Progenitor cell of endocrine pancreas (in vitro differentiated cells): ENCODE results near the gene GNB2. TPM values are rescaled to one million over a fixed set of nuclear protein-coding genes. Genes with fewer than 3 reads are reported as not detected.

Experiments used
- DNase-seq: peaks from one replicate; pipeline ENCODE4 v3.0.0; 2021; ENCODE audit warnings: low spot score; ENCODE audit not compliant: unreplicated experiment
- H3K27ac Mint-ChIP-seq: 2 replicates; pipeline ENCODE4 v1.8.0; 2021; ENCODE audit warnings: mild to moderate bottlenecking, moderate library complexity, mixed read lengths
- H3K27me3 Mint-ChIP-seq: 2 replicates; pipeline ENCODE4 v1.8.0; 2021; ENCODE audit warnings: mixed read lengths
- H3K36me3 Mint-ChIP-seq: 2 replicates; pipeline ENCODE4 v1.8.0; 2022; ENCODE audit warnings: mixed read lengths; ENCODE audit not compliant: insufficient read depth
- H3K4me1 Mint-ChIP-seq: 2 replicates; pipeline ENCODE4 v1.8.0; 2021; ENCODE audit warnings: low read depth, mixed read lengths
- H3K4me3 Mint-ChIP-seq: 2 replicates; pipeline ENCODE4 v1.8.0; 2021; ENCODE audit warnings: low read depth, mild to moderate bottlenecking, moderate library complexity, mixed read lengths
- H3K9me3 Mint-ChIP-seq: 2 replicates; pipeline ENCODE4 v1.8.0; 2021; ENCODE audit warnings: low read depth, mixed read lengths
- CTCF ChIP-seq: fragments of 200-600 bp; sonication (generic); IDR thresholded peaks from one replicate; pipeline ENCODE4 v1.5.0; 2021; ENCODE audit warnings: antibody characterized with exemption, mild to moderate bottlenecking; ENCODE audit not compliant: unreplicated experiment
- total RNA-seq: library from RNA; stranded (reverse); gene quantifications from 2 replicates; pipeline ENCODE4 v1.2.1, GENCODE V29; 2021

GNB2 gene
- total RNA-seq, 1 donor from 2014 or later, result 167 TPM

DNA sequence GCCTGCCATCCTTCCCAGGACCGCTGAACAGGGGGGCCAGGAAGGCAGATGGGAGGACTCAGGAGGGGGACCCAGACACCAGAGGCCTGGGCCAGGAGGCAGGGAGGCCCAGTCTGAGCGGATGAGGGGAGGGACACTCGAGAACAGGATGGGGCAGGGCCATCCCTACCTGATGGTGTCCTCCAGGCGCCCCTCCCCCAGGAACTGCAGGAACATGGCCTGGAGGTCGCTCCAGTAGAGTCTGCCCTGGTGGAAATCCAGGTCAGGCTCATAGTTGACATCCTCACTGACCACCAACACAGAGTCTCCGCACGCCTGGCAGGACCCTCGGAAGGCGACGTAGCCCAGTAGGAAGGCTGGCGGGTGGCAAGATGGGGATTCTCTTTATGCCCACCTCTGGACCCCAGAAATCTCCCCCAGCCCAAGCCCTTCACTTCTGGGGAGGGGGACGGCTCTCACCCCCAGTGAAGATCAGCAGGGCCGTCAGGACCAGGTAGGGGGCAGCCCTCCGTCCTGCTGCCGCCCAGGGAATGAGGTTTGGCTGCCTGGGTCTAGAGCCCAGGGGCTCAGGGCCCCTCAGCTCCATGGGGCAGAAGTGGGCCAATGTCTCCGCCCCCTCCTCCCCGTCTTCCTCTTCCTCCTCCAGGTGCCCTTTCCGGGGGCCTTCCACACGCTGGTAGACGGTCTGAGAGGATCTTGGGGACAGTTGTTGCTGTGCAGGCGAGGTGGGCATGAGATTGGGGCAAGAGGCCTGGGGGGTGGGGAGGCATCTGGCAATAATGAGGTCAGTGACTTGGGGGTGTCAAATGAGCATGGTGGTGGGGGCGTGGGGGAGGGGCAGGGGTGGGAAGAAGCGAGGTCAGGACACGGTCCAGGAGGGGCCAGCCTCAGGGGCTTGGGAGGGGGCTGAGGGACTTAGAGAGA is 32.8 kb upstream of the GNB2 start:
- no peaks in the 10 kb centered on the region for H3K9me3 Mint-ChIP-seq

DNA sequence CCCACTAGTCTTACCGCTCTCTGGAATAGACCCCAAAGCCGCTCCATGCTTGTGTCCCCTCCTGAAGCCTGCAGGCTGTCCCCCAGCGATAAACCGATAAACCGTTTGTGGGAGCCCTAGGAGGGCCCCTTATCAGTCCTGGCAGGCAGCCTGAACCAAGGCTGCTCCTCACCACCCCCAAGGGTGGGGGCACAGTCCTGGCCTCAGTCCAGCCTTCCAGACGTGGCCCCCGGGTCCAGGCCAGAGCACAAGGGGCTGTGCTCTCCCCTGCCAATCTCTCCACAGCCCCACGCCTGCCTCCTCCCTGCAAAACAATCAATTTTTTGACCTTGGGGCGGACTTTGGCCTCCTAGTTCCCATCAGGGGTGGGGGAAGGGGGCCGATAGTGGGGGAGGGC is 32.1 kb upstream of the GNB2 start, which contains the start of gene TFR2:
Gene TFR2 (minus strand): TSS at position 90 of the 397 bp plus-strand sequence. CDS start 43 bp downstream, at position 47.
- H3K36me3 Mint-ChIP-seq, result no peaks in the 10 kb centered on the region
- H3K4me3 Mint-ChIP-seq, result no peak within 1 kb of the TSS
- H3K4me1 Mint-ChIP-seq, result peaks cover 14% of the 10 kb centered on the region
- no peak within 1 kb of the TSS for H3K27ac Mint-ChIP-seq
- no peaks in the 10 kb centered on the region for H3K9me3 Mint-ChIP-seq
- peaks cover 13% of the 10 kb centered on the region for H3K27me3 Mint-ChIP-seq
- no peak for TF ChIP-seq CTCF
- DNase-seq, result no peak

More for the DNA sequence above, 32.8 kb upstream of the GNB2 start:
- no peaks in the 10 kb centered on the region for H3K36me3 Mint-ChIP-seq
- DNase-seq, result no peak
- H3K4me3 Mint-ChIP-seq, result no peak overlapping the region
- no peak for TF ChIP-seq CTCF
- H3K27me3 Mint-ChIP-seq, result peaks cover 13% of the 10 kb centered on the region
- no peak overlapping the region for H3K27ac Mint-ChIP-seq
- H3K4me1 Mint-ChIP-seq, result peaks cover 14% of the 10 kb centered on the region

DNA sequence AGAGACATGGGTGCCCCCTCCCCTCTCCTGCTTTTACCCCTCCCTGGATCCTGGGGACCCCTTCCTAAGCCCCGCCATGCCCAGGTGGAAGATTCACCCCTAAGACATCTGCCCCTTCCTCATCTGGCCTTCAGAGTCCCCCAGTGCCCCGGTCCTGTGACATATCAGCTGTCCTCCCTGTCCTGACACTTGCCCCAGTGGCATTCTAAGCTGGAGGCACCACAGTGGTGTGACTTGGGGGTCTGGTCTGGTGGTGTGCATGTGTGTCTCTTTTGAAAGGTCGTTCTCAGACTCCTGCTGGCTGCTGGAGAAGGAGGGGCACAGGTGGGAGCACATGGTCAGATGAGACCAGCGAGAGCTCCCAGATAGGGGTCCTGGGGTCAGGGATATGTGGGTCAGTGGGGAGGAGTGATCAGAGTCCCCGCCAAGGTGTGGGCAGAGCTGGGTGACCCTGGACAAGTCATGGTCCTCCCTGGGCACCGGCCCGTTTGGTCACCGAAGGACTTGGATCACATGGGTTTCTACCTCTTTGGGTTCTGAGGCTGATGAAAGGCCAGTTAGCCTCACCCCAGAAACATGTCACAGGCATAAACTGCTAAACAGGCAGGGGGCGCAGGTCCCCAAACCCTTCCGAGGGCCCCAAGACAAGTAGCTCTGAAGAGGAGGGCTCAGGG is 31.5 kb upstream of the GNB2 start:
- TF ChIP-seq CTCF, result no peak
- no peak for DNase-seq
- Mint-ChIP-seq H3K4me1 (peaks cover 14% of the 10 kb centered on the region), H3K36me3 (no peaks in the 10 kb centered on the region), H3K27ac (no peak overlapping the region), H3K9me3 (no peaks in the 10 kb centered on the region), H3K4me3 (no peak overlapping the region), H3K27me3 (peaks cover 10% of the 10 kb centered on the region)

- no peaks in the 10 kb centered on the region for H3K9me3 Mint-ChIP-seq
- H3K36me3 Mint-ChIP-seq, result no peaks in the 10 kb centered on the region
- H3K4me3 Mint-ChIP-seq, result no peak overlapping the region
- H3K27ac Mint-ChIP-seq, result no peak overlapping the region
- H3K27me3 Mint-ChIP-seq, result peaks cover 11% of the 10 kb centered on the region
- peaks cover 14% of the 10 kb centered on the region for H3K4me1 Mint-ChIP-seq
- no peak for DNase-seq
- no peak for TF ChIP-seq CTCF
These were observed 31.0 kb upstream of the GNB2 start for GRCh38 chr7:100642534-100642907.

- TF ChIP-seq CTCF, result no peak
- DNase-seq, result no peak
- Mint-ChIP-seq H3K9me3 (no peaks in the 10 kb centered on the region), H3K27me3 (peaks cover 30% of the 10 kb centered on the region), H3K27ac (no peak overlapping the region), H3K4me1 (no peaks in the 10 kb centered on the region), H3K4me3 (no peak overlapping the region), H3K36me3 (no peaks in the 10 kb centered on the region)
These were observed 23.5 kb upstream of the GNB2 start for GRCh38 chr7:100649826-100650565.
